NAMALWA (cell line): ENCODE results near the gene TNFSF4.
"Not testable (repeated sequence)": the region's sequence is repeated elsewhere in the genome, so short reads cannot be mapped to it uniquely, and the experiment has no call there.

Experiments
- DNase-seq: peaks from one replicate; pipeline ENCODE4 v3.0.0-alpha.2; 2015; ENCODE audit warnings: low spot score

TNFSF4 gene

GRCh38 chr1:173206816-173207568 lies at the start of gene TNFSF4:
Gene TNFSF4, minus strand, starts transcription at chr1:173207331. Its CDS starts 155 bp downstream, at chr1:173207176.
- no peak for DNase-seq

GRCh38 chr1:173255214-173255813 lies 48.2 kb upstream of the TNFSF4 start:
- peak; percentile 58 for DNase-seq

- no peak for DNase-seq
These were observed 45.9 kb upstream of the TNFSF4 start for GRCh38 chr1:173253046-173253445.

- no peak for DNase-seq
These were observed 42.2 kb upstream of the TNFSF4 start for GRCh38 chr1:173249349-173249748.

GRCh38 chr1:173248247-173248940 lies 41.3 kb upstream of the TNFSF4 start:
- DNase-seq = no peak

- no peak for DNase-seq
These were observed 38.8 kb upstream of the TNFSF4 start for GRCh38 chr1:173245892-173246291.

GRCh38 chr1:173243300-173243699 lies 36.2 kb upstream of the TNFSF4 start:
- DNase-seq = no peak

GRCh38 chr1:173241528-173242347 lies 34.6 kb upstream of the TNFSF4 start:
- DNase-seq = no peak

GRCh38 chr1:173240609-173241008 lies 33.5 kb upstream of the TNFSF4 start:
- no peak for DNase-seq

GRCh38 chr1:173239058-173239457 lies 31.9 kb upstream of the TNFSF4 start:
- DNase-seq = no peak

GRCh38 chr1:173234899-173235298 lies 27.8 kb upstream of the TNFSF4 start:
- DNase-seq = no peak

GRCh38 chr1:173234434-173234833 lies 27.3 kb upstream of the TNFSF4 start:
- DNase-seq = not testable (repeated sequence)

- not testable (repeated sequence) for DNase-seq
These were observed 21.9 kb upstream of the TNFSF4 start for GRCh38 chr1:173229031-173229430.

- DNase-seq = no peak
These were observed 17.8 kb upstream of the TNFSF4 start for GRCh38 chr1:173224949-173225348.

- no peak for DNase-seq
These were observed 17.3 kb upstream of the TNFSF4 start for GRCh38 chr1:173224280-173224892.

GRCh38 chr1:173223031-173223380 lies 15.9 kb upstream of the TNFSF4 start:
- no peak for DNase-seq

- no peak for DNase-seq
These were observed 15.3 kb upstream of the TNFSF4 start for GRCh38 chr1:173222149-173223030.

GRCh38 chr1:173220157-173220556 lies 13.0 kb upstream of the TNFSF4 start:
- DNase-seq = no peak

GRCh38 chr1:173213665-173214064 lies 6.5 kb upstream of the TNFSF4 start:
- peak; percentile 57 for DNase-seq

GRCh38 chr1:173212952-173213491 lies 5.9 kb upstream of the TNFSF4 start:
- DNase-seq = no peak
